CD4-positive, alpha-beta memory T cell (primary cell): ENCODE measurements around the gene CPLX4. TPM values are rescaled to one million over a fixed set of nuclear protein-coding genes. Genes with fewer than 3 reads are reported as not detected.

Experiments used
- CTCF ChIA-PET: fragments of 350-600 bp; sonication (Branson Sonifier 250); formaldehyde crosslinking; loops from one replicate; lab custom pipeline; 2021; ENCODE audit warnings: inconsistent platforms; ENCODE audit not compliant: partially characterized antibody; lab: Charles Lee
- POLR2A ChIA-PET: fragments of 350-600 bp; sonication (Branson Sonifier 250); formaldehyde crosslinking; loops from one replicate; lab custom pipeline; 2021; ENCODE audit not compliant: partially characterized antibody; lab: Charles Lee
- DNase-seq, 5 donors: peaks; one replicate each; pipeline versions ENCODE4 v3.0.0 to v3.0.0-alpha.2; 2020 to 2022; ENCODE audit warnings: mixed read lengths in 1 of 5
- H3K27ac ChIP-seq: one replicate; pipeline ENCODE4 v1.7.0; 2013; ENCODE audit warnings: low read depth, low read length
- H3K27me3 ChIP-seq: 2 replicates; pipeline ENCODE4 v1.7.0; 2013; ENCODE audit warnings: mild to moderate bottlenecking, low read length, moderate library complexity; ENCODE audit not compliant: insufficient read depth
- H3K36me3 ChIP-seq: 2 replicates; pipeline ENCODE4 v1.7.0; 2013; ENCODE audit warnings: mild to moderate bottlenecking, low read length, moderate library complexity; ENCODE audit not compliant: insufficient read depth
- H3K4me1 ChIP-seq: 2 replicates; pipeline ENCODE4 v1.7.0; 2013; ENCODE audit warnings: mild to moderate bottlenecking, low read length, moderate library complexity; ENCODE audit not compliant: insufficient read depth
- H3K4me3 ChIP-seq, 2 donors: one replicate each; pipeline ENCODE4 v1.7.0; 2013; ENCODE audit warnings: low read length in 2 of 2, mild to moderate bottlenecking in 1 of 2
- H3K9me3 ChIP-seq, 2 donors: one replicate each; pipeline ENCODE4 v1.7.0; 2013; ENCODE audit warnings: low read length in 2 of 2, control low read depth in 1 of 2; ENCODE audit not compliant: control insufficient read depth in 1 of 2
- H3K27ac Mint-ChIP-seq, 7 donors: one replicate each; pipeline ENCODE4 v1.8.0; 2020 to 2021; ENCODE audit warnings: mixed read lengths in 7 of 7, mild to moderate bottlenecking in 6 of 7, inconsistent platforms in 3 of 7, moderate library complexity in 3 of 7
- H3K27me3 Mint-ChIP-seq, 2 donors: one replicate each; pipeline ENCODE4 v1.8.0; 2020 to 2021; ENCODE audit warnings: mixed read lengths in 2 of 2
- H3K36me3 Mint-ChIP-seq, 2 donors: one replicate each; pipeline ENCODE4 v1.8.0; 2020 to 2021; ENCODE audit warnings: mixed read lengths in 2 of 2, inconsistent platforms in 1 of 2, mild to moderate bottlenecking in 1 of 2
- H3K4me1 Mint-ChIP-seq, 4 donors: one replicate each; pipeline ENCODE4 v1.8.0; 2020 to 2021; ENCODE audit warnings: mixed read lengths in 4 of 4, mild to moderate bottlenecking in 1 of 4
- H3K4me3 Mint-ChIP-seq, 8 donors: one replicate each; pipeline ENCODE4 v1.8.0; 2020 to 2021; ENCODE audit warnings: mixed read lengths in 8 of 8, mild to moderate bottlenecking in 7 of 8, moderate library complexity in 6 of 8, inconsistent platforms in 3 of 8
- H3K9me3 Mint-ChIP-seq, 8 donors: one replicate each; pipeline ENCODE4 v1.8.0; 2020 to 2021; ENCODE audit warnings: mixed read lengths in 8 of 8, mild to moderate bottlenecking in 5 of 8, inconsistent platforms in 3 of 8, moderate library complexity in 1 of 8
- intact Hi-C: fragments of 100-400 bp; cut with micrococcal nuclease; formaldehyde crosslinking; loops from one replicate; pipeline ENCODE4 v1.15.1; 2023
- polyA plus RNA-seq, 2 donors: library from polyadenylated mRNA; unstranded; fragments of 300-500 nt; fragmentation: Illumina TruSeq; gene quantifications; one replicate each; pipeline ENCODE4 v1.2.3, GENCODE V29; 2021
- total RNA-seq, 2 experiments: library from RNA; stranded (reverse); gene quantifications; one replicate each; pipeline ENCODE4 v1.2.3, GENCODE V29; 2021

The CPLX4 gene, protein sequence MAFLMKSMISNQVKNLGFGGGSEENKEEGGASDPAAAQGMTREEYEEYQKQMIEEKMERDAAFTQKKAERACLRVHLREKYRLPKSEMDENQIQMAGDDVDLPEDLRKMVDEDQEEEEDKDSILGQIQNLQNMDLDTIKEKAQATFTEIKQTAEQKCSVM
- total RNA-seq (not detected), polyA plus RNA-seq (not detected)

DNA sequence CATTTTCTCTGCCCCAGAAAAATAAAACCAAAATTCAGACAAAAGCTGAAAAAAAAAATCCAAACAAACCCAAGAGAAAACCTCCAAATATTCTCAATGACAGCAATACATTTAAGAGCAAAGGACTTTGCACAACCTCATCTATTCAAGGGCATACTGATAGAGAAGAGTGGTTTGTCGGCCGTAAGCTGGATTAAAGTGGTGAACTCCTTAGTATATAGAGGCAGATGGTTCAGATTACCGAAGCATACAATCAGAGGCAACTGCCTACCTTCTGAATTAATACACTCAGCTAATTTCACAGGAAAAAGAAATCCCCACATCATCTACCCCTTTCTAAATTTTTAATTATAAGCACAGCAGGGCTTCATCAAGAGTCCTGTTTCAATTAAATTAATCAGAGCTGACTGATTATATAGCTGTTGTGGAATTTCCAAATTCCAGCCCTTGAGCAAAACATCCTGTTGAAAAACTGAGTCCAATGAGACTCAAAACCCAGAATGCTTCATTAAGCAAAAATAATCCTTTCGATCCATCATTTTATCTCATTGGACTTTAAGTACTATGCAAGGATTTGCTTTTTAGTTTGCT is at the start of gene CPLX4:
TSS of gene CPLX4 (minus strand) at position 190 of the 591 bp plus-strand sequence. CDS start at position 3, 187 bp downstream.
- intact Hi-C loops = no loop called here
- H3K36me3 ChIP-seq = no peaks in the 10 kb centered on the region
- Mint-ChIP-seq H3K9me3 (peaks cover 0 to 3% (median 0%) of the 10 kb centered on the region in 8 donors), H3K36me3 (no peaks in the 10 kb centered on the region), H3K27ac (no peak within 1 kb of the TSS), H3K4me1 (no peaks in the 10 kb centered on the region), H3K27me3 (peaks cover 1 to 5% of the 10 kb centered on the region in 2 donors), H3K4me3 (no peak within 1 kb of the TSS)
- CTCF ChIA-PET = interaction anchor here (2.9 to 3.1 kb wide), 2 partner anchors 9 to 84 kb away, joined by 11 to 22 read pairs; no protein-coding TSS in a partner anchor
- H3K4me1 ChIP-seq = no peaks in the 10 kb centered on the region
- POLR2A ChIA-PET = no interaction called here
- H3K27ac ChIP-seq = no peak within 1 kb of the TSS
- H3K27me3 ChIP-seq = no peaks in the 10 kb centered on the region
- H3K9me3 ChIP-seq = no peaks in the 10 kb centered on the region
- DNase-seq = no peak
- no peak within 1 kb of the TSS for H3K4me3 ChIP-seq

DNA sequence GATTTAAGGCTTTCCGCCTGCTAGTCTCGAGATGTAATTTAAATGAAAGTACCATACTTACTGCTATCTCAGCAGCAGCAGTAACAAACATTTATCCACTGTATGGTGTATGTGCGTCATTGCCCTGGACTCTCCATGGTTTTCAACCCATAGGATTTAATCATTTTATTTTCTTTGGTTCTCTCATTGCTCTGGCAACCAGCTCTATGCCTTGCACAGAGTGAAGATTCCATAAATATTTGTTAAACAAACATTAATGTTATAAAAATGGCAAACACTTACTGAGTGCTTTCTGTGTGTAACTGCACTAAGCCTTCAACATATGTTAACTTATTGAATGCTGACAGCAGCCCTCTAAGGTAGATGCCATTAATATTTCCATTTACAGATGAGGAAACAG is 41.9 kb upstream of the CPLX4 start:
- peaks cover 0 to 2% of the 10 kb centered on the region in 2 donors for H3K27me3 Mint-ChIP-seq
- no peak for DNase-seq
- peak overlapping the region; percentile 1 to 100 (median 90) for H3K4me3 Mint-ChIP-seq
- ChIA-PET POLR2A (no interaction called here), CTCF (no interaction called here)
- Histone ChIP-seq H3K4me1 (peaks cover 38% of the 10 kb centered on the region), H3K27ac (no peak overlapping the region), H3K4me3 (peak overlapping the region in 1 of 2 donors; percentile 76), H3K27me3 (no peaks in the 10 kb centered on the region), H3K36me3 (no peaks in the 10 kb centered on the region), H3K9me3 (no peaks in the 10 kb centered on the region)
- peaks cover 22 to 43% (median 31%) of the 10 kb centered on the region in 4 donors for H3K4me1 Mint-ChIP-seq
- intact Hi-C loops = no loop called here
- no peaks in the 10 kb centered on the region for H3K9me3 Mint-ChIP-seq
- peaks cover 0 to 11% of the 10 kb centered on the region in 2 donors for H3K36me3 Mint-ChIP-seq
- H3K27ac Mint-ChIP-seq = peak overlapping the region in 3 of 7 donors; percentile 22 to 92 (median 46)

DNA sequence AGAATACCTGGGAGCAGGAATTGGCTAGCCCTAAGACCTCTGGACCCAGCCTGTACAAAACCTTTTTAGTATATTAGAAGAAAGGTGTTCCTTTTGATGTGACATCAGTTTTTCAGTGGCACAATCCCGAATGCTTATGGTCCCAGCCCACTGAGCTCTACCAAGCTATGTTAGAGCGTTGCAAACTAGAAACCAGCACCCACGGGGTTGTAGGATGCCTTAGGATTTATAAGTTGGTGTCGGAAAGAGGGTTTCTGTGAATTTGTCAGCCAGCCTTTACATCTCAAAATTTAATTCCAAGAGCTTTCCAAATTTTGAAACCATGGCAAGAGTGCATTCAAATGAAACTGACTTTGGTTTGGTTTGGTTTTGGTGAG is 41.1 kb upstream of the CPLX4 start:
- no peaks in the 10 kb centered on the region for H3K9me3 ChIP-seq
- Mint-ChIP-seq H3K4me1 (peaks cover 23 to 51% (median 34%) of the 10 kb centered on the region in 4 donors), H3K9me3 (no peaks in the 10 kb centered on the region), H3K27me3 (peaks cover 0 to 2% of the 10 kb centered on the region in 2 donors), H3K4me3 (peak overlapping the region; percentile 84 to 100 (median 94)), H3K36me3 (peaks cover 3 to 18% of the 10 kb centered on the region in 2 donors), H3K27ac (peak overlapping the region; percentile 14 to 92 (median 76))
- no peaks in the 10 kb centered on the region for H3K36me3 ChIP-seq
- ChIA-PET POLR2A (interaction anchor here (0.9 kb wide), 1 partner anchor 540 kb away, joined by 4 read pairs; the partner anchor contains the start of gene PMAIP1), CTCF (interaction anchor here (0.9 to 1.7 kb wide), 3 partner anchors 42 to 274 kb away, joined by 3 to 6 read pairs (median 3); no protein-coding TSS in a partner anchor)
- peak overlapping the region; percentile 95 for H3K27ac ChIP-seq
- no peaks in the 10 kb centered on the region for H3K27me3 ChIP-seq
- H3K4me1 ChIP-seq = peaks cover 38% of the 10 kb centered on the region
- intact Hi-C loops = loop anchor here (1.0 to 5.0 kb wide), 5 partner anchors 8 to 687 kb away; partner anchors contain the start of genes MALT1, PMAIP1 and SEC11C
- DNase-seq = no peak
- H3K4me3 ChIP-seq = peak overlapping the region; percentile 76 to 92

DNA sequence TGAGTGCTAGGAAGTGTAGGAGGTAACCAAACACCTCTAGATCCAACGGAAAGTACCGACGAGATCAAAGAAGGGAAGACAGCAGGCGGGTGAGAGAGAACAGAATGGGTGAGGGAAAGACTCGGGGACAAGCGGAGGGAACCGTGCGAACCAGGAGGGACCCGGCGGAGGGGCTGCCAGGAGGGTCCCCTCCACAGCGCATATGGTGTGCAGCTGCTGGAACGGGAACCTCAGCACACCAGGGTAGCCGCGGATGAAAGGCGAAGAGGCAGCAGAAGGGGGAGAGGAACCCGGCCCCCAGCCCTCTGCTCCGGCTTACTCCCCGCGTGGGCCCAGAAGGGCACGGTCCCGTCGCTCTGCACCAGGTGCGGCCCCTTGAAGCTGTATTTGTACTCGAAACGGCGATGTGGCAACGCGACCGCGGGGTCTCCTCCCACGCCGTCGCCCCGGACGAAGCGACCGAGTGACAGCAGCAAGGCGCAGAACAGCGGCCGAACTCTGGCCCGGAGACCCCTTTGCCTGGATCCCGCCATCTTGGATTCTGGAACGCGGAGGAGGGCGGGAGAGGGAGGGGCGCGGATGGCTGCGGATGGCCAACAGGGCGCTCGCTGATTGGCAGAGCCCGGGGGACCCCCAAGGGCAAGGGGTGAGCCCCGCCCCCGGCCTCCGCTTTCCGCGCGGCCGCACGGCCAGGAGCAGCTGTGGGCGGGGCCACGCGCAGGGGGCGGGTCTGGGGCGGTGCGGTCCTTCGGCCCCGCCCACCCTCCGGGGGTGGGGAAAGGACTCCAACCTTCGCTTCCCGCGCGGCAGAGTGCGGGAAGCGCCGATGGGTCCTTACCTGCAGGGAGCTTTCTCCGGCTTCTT is 40.5 kb upstream of the CPLX4 start, which contains the start of gene LMAN1:
TSS of gene LMAN1 (minus strand) at position 554 of the 864 bp plus-strand sequence. CDS start at position 533, 21 bp downstream.
- ChIA-PET POLR2A (interaction anchor here (0.9 kb wide), 1 partner anchor 541 kb away, joined by 4 read pairs; the partner anchor contains the start of gene PMAIP1), CTCF (interaction anchor here (0.9 to 1.7 kb wide), 3 partner anchors 43 to 273 kb away, joined by 3 to 6 read pairs (median 3); no protein-coding TSS in a partner anchor)
- intact Hi-C loops = loop anchor here (1.0 to 5.0 kb wide), 5 partner anchors 8 to 687 kb away; partner anchors contain the start of genes MALT1, PMAIP1 and SEC11C
- Histone ChIP-seq H3K36me3 (no peaks in the 10 kb centered on the region), H3K4me3 (peak within 1 kb of the TSS; percentile 76 to 92), H3K9me3 (no peaks in the 10 kb centered on the region), H3K27ac (peak within 1 kb of the TSS; percentile 95), H3K4me1 (peaks cover 38% of the 10 kb centered on the region), H3K27me3 (no peaks in the 10 kb centered on the region)
- peak within 1 kb of the TSS; percentile 91 to 99 (median 97) for H3K27ac Mint-ChIP-seq
- H3K9me3 Mint-ChIP-seq = no peaks in the 10 kb centered on the region
- H3K4me1 Mint-ChIP-seq = peaks cover 23 to 52% (median 35%) of the 10 kb centered on the region in 4 donors
- peaks cover 0 to 2% of the 10 kb centered on the region in 2 donors for H3K27me3 Mint-ChIP-seq
- DNase-seq = peak; percentile 85 to 88 (median 87)
- peak within 1 kb of the TSS; percentile 91 to 100 (median 98) for H3K4me3 Mint-ChIP-seq
- peaks cover 4 to 20% of the 10 kb centered on the region in 2 donors for H3K36me3 Mint-ChIP-seq

DNA sequence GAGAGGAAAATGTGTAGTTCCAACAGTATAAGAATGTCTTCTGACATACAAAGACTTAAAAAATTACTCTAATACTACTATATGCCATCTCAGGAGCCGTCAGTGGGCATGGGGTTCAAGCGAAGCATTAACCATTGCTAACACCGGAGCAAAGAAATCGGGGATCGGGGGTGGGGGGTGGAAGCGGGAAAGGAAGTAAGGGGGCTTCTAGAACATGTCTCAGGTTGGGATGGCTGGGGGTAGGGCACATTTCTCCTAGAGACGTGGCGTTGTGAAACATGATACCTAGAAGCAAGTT is 39.9 kb upstream of the CPLX4 start:
- Histone ChIP-seq H3K27ac (peak overlapping the region; percentile 95), H3K4me1 (peaks cover 38% of the 10 kb centered on the region), H3K36me3 (peaks cover under 1% of the 10 kb centered on the region), H3K4me3 (peak overlapping the region; percentile 76 to 92), H3K27me3 (no peaks in the 10 kb centered on the region), H3K9me3 (no peaks in the 10 kb centered on the region)
- Mint-ChIP-seq H3K27ac (peak overlapping the region; percentile 91 to 99 (median 97)), H3K9me3 (no peaks in the 10 kb centered on the region), H3K36me3 (peaks cover 5 to 21% of the 10 kb centered on the region in 2 donors), H3K27me3 (no peaks in the 10 kb centered on the region), H3K4me1 (peaks cover 24 to 52% (median 35%) of the 10 kb centered on the region in 4 donors), H3K4me3 (peak overlapping the region; percentile 91 to 100 (median 98))
- POLR2A ChIA-PET = no interaction called here
- DNase-seq = peak in 1 of 5 donors; percentile 10
- CTCF ChIA-PET = interaction anchor here (0.9 to 1.7 kb wide), 2 partner anchors 44 to 50 kb away, joined by 3 to 6 read pairs; no protein-coding TSS in a partner anchor
- intact Hi-C loops = loop anchor here (2.0 to 5.0 kb wide), 2 partner anchors 44 to 686 kb away; partner anchors contain the start of gene MALT1

DNA sequence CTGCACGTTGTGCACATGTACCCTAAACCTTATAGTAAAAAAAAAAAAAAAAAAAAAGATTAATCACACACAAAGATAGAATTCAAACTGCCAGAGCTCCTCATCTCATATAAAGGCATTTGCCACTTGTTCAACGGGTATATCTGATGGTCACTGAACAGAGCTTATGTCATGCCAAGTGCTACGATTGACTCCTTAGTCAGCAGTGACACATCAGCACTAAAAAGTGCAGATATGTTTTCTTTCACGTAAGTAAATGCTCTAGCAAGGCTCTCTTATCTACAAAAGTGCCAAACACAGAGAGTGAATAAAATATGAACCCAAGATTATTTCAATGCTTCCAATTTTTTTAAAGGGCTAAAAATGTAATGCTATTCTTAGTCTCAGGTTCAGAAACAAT is 39.5 kb upstream of the CPLX4 start:
- DNase-seq = peak; percentile 17 to 58 (median 24)
- H3K4me1 Mint-ChIP-seq = peaks cover 27 to 56% (median 36%) of the 10 kb centered on the region in 4 donors
- ChIA-PET CTCF (interaction anchor here (0.9 kb wide), 1 partner anchor 50 kb away, joined by 3 read pairs; no protein-coding TSS in a partner anchor), POLR2A (no interaction called here)
- Histone ChIP-seq H3K9me3 (no peaks in the 10 kb centered on the region), H3K36me3 (peaks cover 5% of the 10 kb centered on the region), H3K4me3 (peak overlapping the region; percentile 76 to 92), H3K27ac (peak overlapping the region; percentile 95), H3K27me3 (no peaks in the 10 kb centered on the region), H3K4me1 (peaks cover 38% of the 10 kb centered on the region)
- no peaks in the 10 kb centered on the region for H3K27me3 Mint-ChIP-seq
- intact Hi-C loops = loop anchor here (2.0 to 5.0 kb wide), 2 partner anchors 45 to 686 kb away; partner anchors contain the start of gene MALT1
- peaks cover 9 to 26% of the 10 kb centered on the region in 2 donors for H3K36me3 Mint-ChIP-seq
- H3K4me3 Mint-ChIP-seq = peak overlapping the region; percentile 91 to 100 (median 98)
- no peaks in the 10 kb centered on the region for H3K9me3 Mint-ChIP-seq
- peak overlapping the region; percentile 91 to 99 (median 97) for H3K27ac Mint-ChIP-seq
